Smooth muscle cell (in vitro differentiated cells): ENCODE results near the gene SLC9A9. TPM values are rescaled to one million over a fixed set of nuclear protein-coding genes. Genes with fewer than 3 reads are reported as not detected.

Experiments
- DNase-seq: peaks from one replicate; lab custom pipeline; 2025; ENCODE audit not compliant: unreplicated experiment; lab: John Stamatoyannopoulos, UW
- H2AFZ ChIP-seq: fragments of 200-600 bp; sonication (generic); 2 replicates; pipeline ENCODE4 v1.6.0; 2016; ENCODE audit warnings: antibody characterized with exemption, low read depth, mild to moderate bottlenecking
- H3F3A ChIP-seq: fragments of 200-600 bp; sonication (generic); 2 replicates; pipeline ENCODE4 v1.6.0; 2017; ENCODE audit warnings: antibody characterized with exemption, low read depth
- H3K27ac ChIP-seq: fragments of 200-600 bp; sonication (generic); 2 replicates; pipeline ENCODE4 v1.5.1; 2016; ENCODE audit warnings: low read depth, mild to moderate bottlenecking
- H3K27me3 ChIP-seq: fragments of 200-600 bp; sonication (generic); 2 replicates; pipeline ENCODE4 v1.6.1; 2016; ENCODE audit warnings: low read depth, mild to moderate bottlenecking
- H3K36me3 ChIP-seq: fragments of 200-600 bp; sonication (generic); 2 replicates; pipeline ENCODE4 v1.5.1; 2016; ENCODE audit warnings: low read depth
- H3K4me1 ChIP-seq: fragments of 200-600 bp; sonication (generic); 2 replicates; pipeline ENCODE4 v1.5.1; 2016; ENCODE audit warnings: low read depth
- H3K4me2 ChIP-seq: fragments of 200-600 bp; sonication (generic); 2 replicates; pipeline ENCODE4 v1.6.0; 2016; ENCODE audit warnings: mild to moderate bottlenecking
- H3K4me3 ChIP-seq: fragments of 200-600 bp; sonication (generic); 2 replicates; pipeline ENCODE4 v1.5.1; 2016; ENCODE audit warnings: mild to moderate bottlenecking
- H3K79me2 ChIP-seq: fragments of 200-600 bp; sonication (generic); 2 replicates; pipeline ENCODE4 v1.6.0; 2016; ENCODE audit warnings: low read depth, mild to moderate bottlenecking
- H3K9ac ChIP-seq: fragments of 200-600 bp; sonication (generic); 2 replicates; pipeline ENCODE4 v1.6.0; 2016; ENCODE audit warnings: low read depth
- H3K9me3 ChIP-seq: fragments of 200-600 bp; sonication (generic); replicated peaks from 2 replicates; pipeline ENCODE4 v1.5.1; 2016; ENCODE audit warnings: low read depth
- H4K20me1 ChIP-seq: fragments of 200-600 bp; sonication (generic); 2 replicates; pipeline ENCODE4 v1.6.0; 2016; ENCODE audit warnings: low read depth
- CTCF ChIP-seq: fragments of 200-600 bp; sonication (generic); IDR thresholded peaks from 2 replicates; pipeline ENCODE4 v1.5.1; 2017; ENCODE audit warnings: borderline replicate concordance, mild to moderate bottlenecking, antibody characterized with exemption; ENCODE audit not compliant: insufficient read depth, poor library complexity, severe bottlenecking
- WGBS: methylation state at CpG from one replicate; pipeline ENCODE4 v1.1.7; 2016; ENCODE audit warnings: low lambda C conversion rate; 5-methylcytosine and 5-hydroxymethylcytosine counted together
- polyA plus RNA-seq: library from polyadenylated mRNA; unstranded; fragments of >200 nt; fragmentation: Nextera tagmentation; extraction: Ambion mirVana; gene quantifications from 2 replicates; pipeline ENCODE4 v1.2.1, GENCODE V29; 2016
- total RNA-seq: library from RNA; depleted of rRNA; stranded (reverse); fragments of >200 nt; gene quantifications from 2 replicates; pipeline ENCODE4 v1.2.3, GENCODE V29; 2014

Gene SLC9A9
- total and polyA plus RNA-seq, 2 experiments from 2014 or later = 4.0 to 8.9 TPM

- H3K27me3 ChIP-seq = no peaks in the 10 kb centered on the region
- no peak overlapping the region for H3K4me3 ChIP-seq
- H2AFZ ChIP-seq = no peak overlapping the region
- no peaks in the 10 kb centered on the region for H3K36me3 ChIP-seq
- peaks cover 3% of the 10 kb centered on the region for H3K4me1 ChIP-seq
- H3K9me3 ChIP-seq = no peaks in the 10 kb centered on the region
- H3K27ac ChIP-seq = no peak overlapping the region
- TF ChIP-seq CTCF = no peak
- H3K79me2 ChIP-seq = no peaks in the 10 kb centered on the region
- H4K20me1 ChIP-seq = no peaks in the 10 kb centered on the region
- WGBS = 91% methylated on average over 1 of the region's 1 CpG
- H3K9ac ChIP-seq = no peak overlapping the region
- DNase-seq = no peak
- H3F3A ChIP-seq = no peaks in the 10 kb centered on the region
- H3K4me2 ChIP-seq = no peak overlapping the region
Measured at GRCh38 chr3:143826296-143826695, 22.0 kb downstream of the SLC9A9 start.

- WGBS = 80% methylated on average over 3 of the region's 3 CpGs
- Histone ChIP-seq H3K79me2 (no peaks in the 10 kb centered on the region), H4K20me1 (no peaks in the 10 kb centered on the region), H3F3A (no peaks in the 10 kb centered on the region), H3K4me2 (no peak overlapping the region), H3K27ac (no peak overlapping the region), H3K9me3 (no peaks in the 10 kb centered on the region), H3K27me3 (no peaks in the 10 kb centered on the region), H3K4me1 (no peaks in the 10 kb centered on the region), H3K36me3 (no peaks in the 10 kb centered on the region), H3K9ac (no peak overlapping the region), H3K4me3 (no peak overlapping the region), H2AFZ (no peak overlapping the region)
- no peak for TF ChIP-seq CTCF
- no peak for DNase-seq
Measured at GRCh38 chr3:143825513-143825912, 22.8 kb downstream of the SLC9A9 start.

DNA sequence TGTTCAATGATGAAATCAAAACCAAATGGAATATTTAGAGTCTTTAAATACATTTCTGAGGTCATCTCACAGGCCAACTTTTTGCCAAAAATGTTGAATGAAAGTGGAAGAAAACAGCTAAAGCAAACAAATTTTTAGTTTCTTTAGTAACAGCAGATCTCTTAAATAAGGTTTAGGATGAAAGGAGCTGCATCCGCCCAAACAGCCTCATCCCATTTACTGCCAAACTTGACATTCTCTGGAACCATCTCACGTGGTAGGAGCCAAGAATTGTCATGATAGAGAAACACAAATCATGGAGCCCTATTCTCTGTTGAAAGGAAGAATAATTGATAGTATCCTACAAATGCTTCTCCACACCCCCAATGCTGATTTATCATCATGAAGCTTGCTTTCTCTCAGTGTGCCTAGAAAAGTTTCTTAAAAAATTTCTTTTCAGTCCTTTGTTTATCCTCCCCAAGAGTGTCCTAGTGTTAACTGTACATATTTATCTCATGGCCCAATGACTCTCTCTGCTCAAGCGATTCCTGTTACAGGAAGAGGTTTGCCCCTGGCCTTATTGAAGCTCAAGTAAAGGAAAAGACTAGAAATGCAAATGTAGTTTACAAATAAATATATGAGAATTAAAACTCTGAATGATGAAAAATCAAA is 23.4 kb downstream of the SLC9A9 start:
- Histone ChIP-seq H3K4me3 (no peak overlapping the region), H3K4me1 (no peaks in the 10 kb centered on the region), H3F3A (no peaks in the 10 kb centered on the region), H3K27ac (no peak overlapping the region), H3K4me2 (no peak overlapping the region), H3K27me3 (no peaks in the 10 kb centered on the region), H2AFZ (no peak overlapping the region), H3K79me2 (no peaks in the 10 kb centered on the region), H3K9ac (no peak overlapping the region), H4K20me1 (no peaks in the 10 kb centered on the region), H3K9me3 (no peaks in the 10 kb centered on the region), H3K36me3 (no peaks in the 10 kb centered on the region)
- no peak for DNase-seq
- WGBS = 97% methylated on average over 3 of the region's 3 CpGs
- TF ChIP-seq CTCF = no peak

- Histone ChIP-seq H3K4me2 (no peak overlapping the region), H2AFZ (no peak overlapping the region), H3K36me3 (no peaks in the 10 kb centered on the region), H3K79me2 (no peaks in the 10 kb centered on the region), H3K4me1 (no peaks in the 10 kb centered on the region), H3K27me3 (no peaks in the 10 kb centered on the region), H3K27ac (no peak overlapping the region), H3K4me3 (no peak overlapping the region), H3K9me3 (no peaks in the 10 kb centered on the region), H3F3A (no peaks in the 10 kb centered on the region), H4K20me1 (no peaks in the 10 kb centered on the region), H3K9ac (no peak overlapping the region)
- DNase-seq = no peak
- no peak for TF ChIP-seq CTCF
- WGBS = 92% methylated on average over 1 of the region's 1 CpG
Measured at GRCh38 chr3:143822798-143823197, 25.5 kb downstream of the SLC9A9 start.
